ENCODE measurements around the gene TMPRSS6. TPM values are rescaled to one million over a fixed set of nuclear protein-coding genes. Genes with fewer than 3 reads are reported as not detected.

Gene TMPRSS6
- polyA plus RNA-seq, 1 experiment: not detected

DNA sequence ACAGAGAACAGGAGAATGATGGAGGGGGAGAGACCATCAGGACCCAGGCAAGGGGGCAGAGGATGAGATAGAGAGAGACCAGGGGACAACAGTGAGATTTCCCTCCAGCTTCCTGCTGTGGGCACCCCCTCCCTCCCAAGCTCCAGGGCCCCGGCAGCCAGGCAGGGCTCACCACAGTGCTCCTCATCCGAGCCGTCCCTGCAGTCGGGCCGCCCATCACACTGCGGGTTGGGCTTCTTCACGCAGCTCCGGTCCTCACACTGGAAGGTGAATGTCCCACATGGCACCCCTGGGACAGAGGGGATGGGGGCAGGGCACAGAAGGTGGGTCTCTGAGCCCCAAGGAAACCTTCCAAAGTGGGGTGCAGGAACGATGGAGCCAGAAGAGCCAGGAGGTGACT lies 38.8 kb downstream of the TMPRSS6 start:
- TF ChIP-seq, protein P1, sequence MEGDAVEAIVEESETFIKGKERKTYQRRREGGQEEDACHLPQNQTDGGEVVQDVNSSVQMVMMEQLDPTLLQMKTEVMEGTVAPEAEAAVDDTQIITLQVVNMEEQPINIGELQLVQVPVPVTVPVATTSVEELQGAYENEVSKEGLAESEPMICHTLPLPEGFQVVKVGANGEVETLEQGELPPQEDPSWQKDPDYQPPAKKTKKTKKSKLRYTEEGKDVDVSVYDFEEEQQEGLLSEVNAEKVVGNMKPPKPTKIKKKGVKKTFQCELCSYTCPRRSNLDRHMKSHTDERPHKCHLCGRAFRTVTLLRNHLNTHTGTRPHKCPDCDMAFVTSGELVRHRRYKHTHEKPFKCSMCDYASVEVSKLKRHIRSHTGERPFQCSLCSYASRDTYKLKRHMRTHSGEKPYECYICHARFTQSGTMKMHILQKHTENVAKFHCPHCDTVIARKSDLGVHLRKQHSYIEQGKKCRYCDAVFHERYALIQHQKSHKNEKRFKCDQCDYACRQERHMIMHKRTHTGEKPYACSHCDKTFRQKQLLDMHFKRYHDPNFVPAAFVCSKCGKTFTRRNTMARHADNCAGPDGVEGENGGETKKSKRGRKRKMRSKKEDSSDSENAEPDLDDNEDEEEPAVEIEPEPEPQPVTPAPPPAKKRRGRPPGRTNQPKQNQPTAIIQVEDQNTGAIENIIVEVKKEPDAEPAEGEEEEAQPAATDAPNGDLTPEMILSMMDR (IDR thresholded peaks at IDR 0.05; ENCODE audit: insufficient read depth, low read depth, low read length): no peak
- Histone ChIP-seq H3K4me3 (ENCODE audit: low read depth, low read length) (no peak overlapping the region), H3K36me3 (ENCODE audit: control insufficient read depth, insufficient read depth, low read length) (no peaks in the 10 kb centered on the region), H3K27me3 (ENCODE audit: control insufficient read depth, insufficient read depth, low read length) (peaks cover 22% of the 10 kb centered on the region)
- ChIA-PET POLR2A (no interaction called here), CTCF (interaction anchor here (1.1 to 1.3 kb wide), 2 partner anchors 11 to 129 kb away, joined by 4 to 5 read pairs; no protein-coding TSS in a partner anchor)
- DNase-seq (ENCODE audit: low read depth): no peak

DNA sequence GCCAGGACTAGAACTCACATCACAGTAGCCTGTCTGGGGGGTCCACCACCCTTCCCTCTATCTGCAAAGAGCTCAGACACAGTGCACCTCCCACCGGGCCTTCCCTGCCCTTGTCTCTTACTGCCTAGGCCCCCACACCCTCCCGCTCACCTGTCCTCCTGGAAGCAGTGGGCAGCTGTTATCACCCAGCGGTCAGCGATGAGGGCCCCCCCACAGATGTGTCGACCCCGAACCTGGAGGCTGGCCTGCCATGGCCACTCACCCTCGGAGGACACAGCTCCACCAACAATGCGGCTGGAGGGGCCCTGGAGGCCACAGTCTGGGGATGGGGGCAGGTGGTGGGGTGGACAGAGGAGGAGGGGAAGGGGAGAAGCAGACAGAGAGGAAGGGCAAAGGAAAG lies 39.2 kb downstream of the TMPRSS6 start:
- CTCF ChIA-PET: interaction anchor here (1.1 to 1.3 kb wide), 2 partner anchors 11 to 129 kb away, joined by 4 to 5 read pairs; no protein-coding TSS in a partner anchor
- POLR2A ChIA-PET: no interaction called here
- no peak overlapping the region for H3K4me3 ChIP-seq (ENCODE audit: low read depth, low read length)
- H3K36me3 ChIP-seq (ENCODE audit: control insufficient read depth, insufficient read depth, low read length): no peaks in the 10 kb centered on the region
- H3K27me3 ChIP-seq (ENCODE audit: control insufficient read depth, insufficient read depth, low read length): peaks cover 22% of the 10 kb centered on the region
- DNase-seq (ENCODE audit: low read depth): no peak
- TF ChIP-seq, protein P1 (IDR thresholded peaks at IDR 0.05; ENCODE audit: insufficient read depth, low read depth, low read length): no peak

DNA sequence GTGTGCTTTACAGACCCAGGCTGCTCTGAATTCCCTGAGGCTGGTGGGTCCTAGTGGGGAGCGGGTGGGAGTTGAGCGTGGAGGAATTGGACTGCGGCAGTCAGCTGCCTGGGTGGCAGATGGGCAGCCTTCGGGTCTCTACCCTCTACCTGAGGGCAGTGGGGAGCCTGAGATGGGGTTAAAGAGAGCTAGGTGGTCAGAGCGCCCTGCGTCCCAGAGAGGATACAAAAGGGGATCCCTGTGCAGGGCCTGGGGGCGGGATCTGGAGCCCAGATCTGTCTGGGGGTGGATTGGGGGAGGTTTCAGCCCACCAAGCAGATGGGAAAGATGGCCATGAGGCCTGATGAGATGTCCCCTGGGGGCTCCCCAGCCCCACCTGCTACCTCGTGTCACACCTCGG lies 39.8 kb downstream of the TMPRSS6 start:
- ChIA-PET POLR2A (no interaction called here), CTCF (interaction anchor here (1.1 kb wide), 1 partner anchor 12 kb away, joined by 4 read pairs; no protein-coding TSS in a partner anchor)
- no peak overlapping the region for H3K4me3 ChIP-seq (ENCODE audit: low read depth, low read length)
- DNase-seq (ENCODE audit: low read depth): no peak
- no peaks in the 10 kb centered on the region for H3K36me3 ChIP-seq (ENCODE audit: control insufficient read depth, insufficient read depth, low read length)
- TF ChIP-seq, protein P1 (IDR thresholded peaks at IDR 0.05; ENCODE audit: insufficient read depth, low read depth, low read length): no peak
- H3K27me3 ChIP-seq (ENCODE audit: control insufficient read depth, insufficient read depth, low read length): peaks cover 22% of the 10 kb centered on the region

DNA sequence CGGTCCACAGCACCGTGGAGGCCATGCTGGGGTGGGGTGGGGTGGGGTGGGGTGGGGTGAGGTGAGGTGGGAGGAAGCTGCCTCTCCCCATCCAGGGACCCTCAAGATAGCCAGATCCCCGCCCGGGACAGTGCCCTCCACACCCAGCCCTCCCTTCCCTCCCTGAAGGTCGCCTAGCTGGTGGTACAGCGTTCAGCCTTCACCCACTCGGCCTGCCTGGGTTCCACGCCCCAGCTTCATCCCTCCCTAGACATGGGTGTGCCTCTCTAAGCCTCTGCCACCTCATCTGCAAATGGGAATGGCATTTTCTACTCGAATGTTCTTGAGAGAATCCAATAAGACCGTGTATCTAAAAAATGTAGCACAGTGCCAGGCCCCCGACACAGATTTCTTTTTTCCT lies 40.2 kb downstream of the TMPRSS6 start:
- ChIA-PET POLR2A (no interaction called here), CTCF (no interaction called here)
- Histone ChIP-seq H3K4me3 (ENCODE audit: low read depth, low read length) (no peak overlapping the region), H3K36me3 (ENCODE audit: control insufficient read depth, insufficient read depth, low read length) (no peaks in the 10 kb centered on the region), H3K27me3 (ENCODE audit: control insufficient read depth, insufficient read depth, low read length) (peaks cover 22% of the 10 kb centered on the region)
- TF ChIP-seq, protein P1 (IDR thresholded peaks at IDR 0.05; ENCODE audit: insufficient read depth, low read depth, low read length): no peak
- no peak for DNase-seq (ENCODE audit: low read depth)

DNA sequence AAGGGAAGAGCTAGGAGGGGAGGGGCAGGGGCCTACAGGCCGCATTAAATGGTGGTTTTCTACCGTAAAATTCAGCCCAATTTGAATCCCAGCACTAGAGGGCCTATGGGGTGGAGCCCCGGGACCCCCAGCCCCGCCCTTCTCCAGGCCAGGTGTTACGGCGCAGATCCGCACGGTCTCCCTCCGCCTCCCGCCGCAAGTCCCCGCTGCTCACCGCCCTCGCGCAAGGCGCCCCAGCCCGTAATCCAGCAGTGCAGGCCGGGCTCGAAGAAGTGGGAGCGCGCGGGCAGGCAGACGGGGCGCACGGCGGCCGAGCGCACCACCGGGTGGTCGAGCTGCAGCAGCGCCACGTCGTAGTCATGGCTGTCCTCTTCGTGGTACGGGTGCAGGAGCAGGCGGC lies 40.7 kb downstream of the TMPRSS6 start:
- H3K36me3 ChIP-seq (ENCODE audit: control insufficient read depth, insufficient read depth, low read length): no peaks in the 10 kb centered on the region; the same call in 1 of the 2 replicates
- no peak for DNase-seq (ENCODE audit: low read depth)
- ChIA-PET CTCF (no interaction called here), POLR2A (no interaction called here)
- TF ChIP-seq, protein P1 (IDR thresholded peaks at IDR 0.05; ENCODE audit: insufficient read depth, low read depth, low read length): no peak
- peaks cover 22% of the 10 kb centered on the region for H3K27me3 ChIP-seq (ENCODE audit: control insufficient read depth, insufficient read depth, low read length)
- H3K4me3 ChIP-seq (ENCODE audit: low read depth, low read length): no peak overlapping the region

Data from BJ (cell line).